PC-9 (cell line): Measurements from ENCODE around the gene CD1B. TPM values are rescaled to one million over a fixed set of nuclear protein-coding genes. Genes with fewer than 3 reads are reported as not detected.

Source experiments
- BruUV-seq: library from RNA; stranded (reverse); fragments of 400-500 nt; replicated peaks from 2 replicates; lab custom pipeline; 2021; lab: Mats Ljungman, UMichigan
- CTCF ChIA-PET: fragments of 300-600 bp; sonication (Branson Sonifier 250); formaldehyde crosslinking; loops from one replicate; lab custom pipeline; 2022; ENCODE audit warnings: antibody characterized with exemption; lab: Charles Lee
- POLR2A ChIA-PET: fragments of 300-600 bp; sonication (Branson Sonifier 250); formaldehyde crosslinking; loops from one replicate; lab custom pipeline; 2022; ENCODE audit warnings: antibody characterized with exemption; ENCODE audit not compliant: unreplicated experiment; lab: Charles Lee
- DNase-seq, 2 experiments: peaks; one replicate each; pipeline versions ENCODE4 v3.0.0 to v3.0.0-alpha.2; 2015 to 2022; ENCODE audit warnings: mixed read lengths in 1 of 2
- H2AFZ ChIP-seq: fragments of 200-600 bp; sonication (generic); 2 replicates; pipeline ENCODE4 v1.8.1; 2017; ENCODE audit warnings: antibody characterized with exemption
- H3F3A ChIP-seq: fragments of 200-600 bp; sonication (generic); 2 replicates; pipeline ENCODE4 v1.8.1; 2017; ENCODE audit warnings: antibody characterized with exemption, mild to moderate bottlenecking, low read depth; ENCODE audit not compliant: insufficient read depth
- H3K27ac ChIP-seq: fragments of 200-600 bp; sonication (generic); 2 replicates; pipeline ENCODE4 v1.6.1; 2016; ENCODE audit warnings: mixed run types
- H3K27me3 ChIP-seq: fragments of 200-600 bp; sonication (generic); 2 replicates; pipeline ENCODE4 v1.6.1; 2016; ENCODE audit warnings: low read depth, mixed run types; ENCODE audit not compliant: insufficient read depth
- H3K36me3 ChIP-seq: fragments of 200-600 bp; sonication (generic); 2 replicates; pipeline ENCODE4 v1.6.1; 2016; ENCODE audit warnings: low read depth, mixed run types
- H3K4me1 ChIP-seq: fragments of 200-600 bp; sonication (generic); replicated peaks from 2 replicates; pipeline ENCODE4 v1.6.1; 2016; ENCODE audit warnings: mixed run types; ENCODE audit not compliant: insufficient read depth
- H3K4me2 ChIP-seq: fragments of 200-600 bp; sonication (generic); 2 replicates; pipeline ENCODE4 v1.6.1; 2017; ENCODE audit warnings: mixed run types
- H3K4me3 ChIP-seq: fragments of 200-600 bp; sonication (generic); 2 replicates; pipeline ENCODE4 v1.6.1; 2016; ENCODE audit warnings: mixed run types
- H3K79me2 ChIP-seq: fragments of 200-600 bp; sonication (generic); 2 replicates; pipeline ENCODE4 v1.6.1; 2017; ENCODE audit warnings: low read depth, mixed run types
- H3K9me2 ChIP-seq: fragments of 200-600 bp; sonication (generic); 2 replicates; pipeline ENCODE4 v1.8.1; 2017; ENCODE audit warnings: mild to moderate bottlenecking; ENCODE audit not compliant: insufficient read depth
- H3K9me3 ChIP-seq: fragments of 200-600 bp; sonication (generic); 2 replicates; pipeline ENCODE4 v1.8.1; 2016; ENCODE audit warnings: low read depth; ENCODE audit not compliant: insufficient read depth
- H4K20me1 ChIP-seq: fragments of 200-600 bp; sonication (generic); 2 replicates; pipeline ENCODE4 v1.8.1; 2017; ENCODE audit not compliant: insufficient read depth
- EZH2 ChIP-seq: fragments of 200-600 bp; sonication (generic); IDR thresholded peaks from 2 replicates; pipeline ENCODE4 v1.8.0; 2017; ENCODE audit warnings: antibody characterized with exemption, low read depth
- intact Hi-C: fragments of 100-400 bp; cut with micrococcal nuclease; formaldehyde crosslinking; loops from one replicate; pipeline ENCODE4 v1.10.0; 2022; ENCODE audit not compliant: unreplicated experiment
- total RNA-seq: library from RNA; stranded (reverse); gene quantifications from 2 replicates; pipeline ENCODE4 v1.2.3, GENCODE V29; 2021
- TF ChIP-seq, protein P1 (sequence below): fragments of 200-600 bp; sonication (generic); conservative IDR thresholded peaks from 2 replicates; pipeline ENCODE4 v1.6.1; 2017; ENCODE audit warnings: mixed run types, antibody characterized with exemption, mild to moderate bottlenecking, moderate library complexity

The CD1B gene
- total RNA-seq, 1 experiment from 2014 or later: not detected

DNA sequence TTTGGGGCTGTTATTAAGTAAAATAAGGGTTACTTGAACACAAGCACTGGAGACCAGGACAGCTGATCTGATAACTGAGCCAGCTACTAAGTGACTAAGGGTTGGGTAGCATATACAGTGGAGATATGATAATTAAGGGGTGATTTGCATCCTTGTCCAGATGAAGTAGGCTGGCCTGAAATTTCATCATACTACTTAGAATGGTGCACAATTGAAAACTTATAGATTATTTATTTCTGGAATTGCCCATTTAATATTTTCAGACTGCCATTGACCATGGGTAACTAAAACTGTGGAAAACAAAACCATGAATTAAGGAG is 3.8 kb upstream of the CD1B start:
- ChIA-PET POLR2A (no interaction called here), CTCF (no interaction called here)
- no peaks in the 10 kb centered on the region for H4K20me1 ChIP-seq
- no peaks in the 10 kb centered on the region for H3K27me3 ChIP-seq
- no peak for DNase-seq
- H3K79me2 ChIP-seq: no peaks in the 10 kb centered on the region
- H3K4me1 ChIP-seq: no peaks in the 10 kb centered on the region
- TF ChIP-seq EZH2: no peak
- TF ChIP-seq, protein P1, sequence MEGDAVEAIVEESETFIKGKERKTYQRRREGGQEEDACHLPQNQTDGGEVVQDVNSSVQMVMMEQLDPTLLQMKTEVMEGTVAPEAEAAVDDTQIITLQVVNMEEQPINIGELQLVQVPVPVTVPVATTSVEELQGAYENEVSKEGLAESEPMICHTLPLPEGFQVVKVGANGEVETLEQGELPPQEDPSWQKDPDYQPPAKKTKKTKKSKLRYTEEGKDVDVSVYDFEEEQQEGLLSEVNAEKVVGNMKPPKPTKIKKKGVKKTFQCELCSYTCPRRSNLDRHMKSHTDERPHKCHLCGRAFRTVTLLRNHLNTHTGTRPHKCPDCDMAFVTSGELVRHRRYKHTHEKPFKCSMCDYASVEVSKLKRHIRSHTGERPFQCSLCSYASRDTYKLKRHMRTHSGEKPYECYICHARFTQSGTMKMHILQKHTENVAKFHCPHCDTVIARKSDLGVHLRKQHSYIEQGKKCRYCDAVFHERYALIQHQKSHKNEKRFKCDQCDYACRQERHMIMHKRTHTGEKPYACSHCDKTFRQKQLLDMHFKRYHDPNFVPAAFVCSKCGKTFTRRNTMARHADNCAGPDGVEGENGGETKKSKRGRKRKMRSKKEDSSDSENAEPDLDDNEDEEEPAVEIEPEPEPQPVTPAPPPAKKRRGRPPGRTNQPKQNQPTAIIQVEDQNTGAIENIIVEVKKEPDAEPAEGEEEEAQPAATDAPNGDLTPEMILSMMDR: no peak
- no peaks in the 10 kb centered on the region for H3F3A ChIP-seq
- no peaks in the 10 kb centered on the region for H3K36me3 ChIP-seq
- intact Hi-C loops: no loop called here
- H3K9me3 ChIP-seq: no peaks in the 10 kb centered on the region
- H3K27ac ChIP-seq: no peak overlapping the region
- no peak overlapping the region for H3K4me3 ChIP-seq
- H3K4me2 ChIP-seq: no peak overlapping the region
- H3K9me2 ChIP-seq: no peaks in the 10 kb centered on the region
- no peak overlapping the region for H2AFZ ChIP-seq
- no TSS peak for BruUV-seq

- H3K27ac ChIP-seq: no peak overlapping the region
- DNase-seq: no peak
- H3K9me3 ChIP-seq: no peaks in the 10 kb centered on the region
- intact Hi-C loops: no loop called here
- H3K9me2 ChIP-seq: no peaks in the 10 kb centered on the region
- H3K79me2 ChIP-seq: no peaks in the 10 kb centered on the region
- no peaks in the 10 kb centered on the region for H3F3A ChIP-seq
- no peak overlapping the region for H3K4me2 ChIP-seq
- H3K36me3 ChIP-seq: no peaks in the 10 kb centered on the region
- ChIA-PET CTCF (no interaction called here), POLR2A (no interaction called here)
- no peaks in the 10 kb centered on the region for H4K20me1 ChIP-seq
- no peak for TF ChIP-seq EZH2
- TF ChIP-seq, protein P1: no peak
- H2AFZ ChIP-seq: no peak overlapping the region
- no TSS peak for BruUV-seq
- H3K4me3 ChIP-seq: no peak overlapping the region
- H3K4me1 ChIP-seq: no peaks in the 10 kb centered on the region
- H3K27me3 ChIP-seq: no peaks in the 10 kb centered on the region
These were observed 3.3 kb upstream of the CD1B start for GRCh38 chr1:158334526-158335212.

DNA sequence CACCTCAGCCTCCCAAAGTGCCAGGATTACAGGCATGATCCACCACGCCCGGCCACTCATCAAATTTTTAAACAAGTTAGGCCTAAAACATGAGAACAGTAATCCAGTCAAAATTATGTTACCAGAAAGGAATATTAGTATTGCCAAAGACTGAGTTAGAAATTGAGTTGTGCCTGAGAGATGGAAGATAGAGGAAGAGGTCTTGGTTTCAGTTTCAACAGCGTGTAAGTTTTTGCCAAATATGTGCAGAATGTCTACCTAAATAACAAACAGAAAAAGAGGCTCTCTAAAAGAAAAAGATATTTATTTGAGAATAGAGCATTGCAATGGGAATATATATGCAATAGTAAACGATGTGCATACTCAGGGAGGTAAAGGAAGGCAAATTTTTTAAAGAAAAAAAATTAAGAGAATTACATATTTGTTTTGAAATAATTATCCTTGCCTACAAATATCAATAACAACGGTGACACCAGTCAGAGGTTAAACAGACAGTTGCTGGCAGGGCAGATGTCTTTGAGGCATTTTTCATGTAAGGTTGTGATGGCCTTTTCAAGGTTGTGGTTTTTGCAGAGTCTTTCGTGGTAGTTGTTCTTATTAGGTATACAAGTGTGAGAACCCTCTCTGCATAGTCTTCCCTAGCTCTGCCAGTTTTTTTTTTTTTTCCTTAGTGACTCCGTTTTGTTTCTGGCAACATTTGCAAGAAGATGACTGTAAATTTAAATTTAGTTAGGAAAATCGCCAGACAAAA is 2.2 kb upstream of the CD1B start:
- H3F3A ChIP-seq: no peaks in the 10 kb centered on the region
- no peaks in the 10 kb centered on the region for H3K36me3 ChIP-seq
- no TSS peak for BruUV-seq
- H3K9me3 ChIP-seq: no peaks in the 10 kb centered on the region
- no peak for DNase-seq
- no peaks in the 10 kb centered on the region for H4K20me1 ChIP-seq
- intact Hi-C loops: no loop called here
- ChIA-PET CTCF (no interaction called here), POLR2A (no interaction called here)
- TF ChIP-seq EZH2: no peak
- TF ChIP-seq, protein P1: no peak
- H3K4me3 ChIP-seq: no peak overlapping the region
- no peaks in the 10 kb centered on the region for H3K4me1 ChIP-seq
- no peak overlapping the region for H2AFZ ChIP-seq
- H3K4me2 ChIP-seq: no peak overlapping the region
- no peaks in the 10 kb centered on the region for H3K79me2 ChIP-seq
- H3K27ac ChIP-seq: no peak overlapping the region
- no peaks in the 10 kb centered on the region for H3K9me2 ChIP-seq
- no peaks in the 10 kb centered on the region for H3K27me3 ChIP-seq
